ENCODE data around the gene THEMIS. TPM values are rescaled to one million over a fixed set of nuclear protein-coding genes. Genes with fewer than 3 reads are reported as not detected.
A peak's percentile ranks its signal among the peaks of the same experiment; 100 is the strongest.

Gene THEMIS
- total RNA-seq, 1 donor from 2014 or later, result 0.07 TPM

- Mint-ChIP-seq H3K4me3 (ENCODE audit: unreplicated experiment) (no peak overlapping the region), H3K9me3 (ENCODE audit: unreplicated experiment) (no peaks in the 10 kb centered on the region), H3K4me1 (ENCODE audit: low read depth, unreplicated experiment) (peaks cover 30% of the 10 kb centered on the region), H3K27ac (ENCODE audit: unreplicated experiment) (no peak overlapping the region), H3K27me3 (ENCODE audit: low read depth, unreplicated experiment) (no peaks in the 10 kb centered on the region), H3K36me3 (ENCODE audit: low read depth, unreplicated experiment) (peaks cover 2% of the 10 kb centered on the region)
- Histone ChIP-seq H3K4me1 (ENCODE audit: insufficient read depth, low read length) (no peaks in the 10 kb centered on the region), H3K9ac (ENCODE audit: low read length) (no peak overlapping the region), H3K79me2 (ENCODE audit: insufficient read depth, low read length) (no peaks in the 10 kb centered on the region), H3K4me3 (ENCODE audit: insufficient read depth, low read depth, low read length) (no peak overlapping the region), H3K36me3 (ENCODE audit: insufficient read depth, low read length) (no peaks in the 10 kb centered on the region), H3K27me3 (ENCODE audit: insufficient read depth, low read length) (no peaks in the 10 kb centered on the region), H4K20me1 (ENCODE audit: insufficient read depth, low read length) (no peaks in the 10 kb centered on the region), H3K27ac (ENCODE audit: low read depth, low read length) (no peak overlapping the region), H2AFZ (ENCODE audit: low read depth, low read length) (no peak overlapping the region), H3K9me3 (ENCODE audit: insufficient read depth, low read depth, low read length) (no peaks in the 10 kb centered on the region), H3K4me2 (ENCODE audit: low read length) (no peak overlapping the region)
- TF ChIP-seq, protein P1, sequence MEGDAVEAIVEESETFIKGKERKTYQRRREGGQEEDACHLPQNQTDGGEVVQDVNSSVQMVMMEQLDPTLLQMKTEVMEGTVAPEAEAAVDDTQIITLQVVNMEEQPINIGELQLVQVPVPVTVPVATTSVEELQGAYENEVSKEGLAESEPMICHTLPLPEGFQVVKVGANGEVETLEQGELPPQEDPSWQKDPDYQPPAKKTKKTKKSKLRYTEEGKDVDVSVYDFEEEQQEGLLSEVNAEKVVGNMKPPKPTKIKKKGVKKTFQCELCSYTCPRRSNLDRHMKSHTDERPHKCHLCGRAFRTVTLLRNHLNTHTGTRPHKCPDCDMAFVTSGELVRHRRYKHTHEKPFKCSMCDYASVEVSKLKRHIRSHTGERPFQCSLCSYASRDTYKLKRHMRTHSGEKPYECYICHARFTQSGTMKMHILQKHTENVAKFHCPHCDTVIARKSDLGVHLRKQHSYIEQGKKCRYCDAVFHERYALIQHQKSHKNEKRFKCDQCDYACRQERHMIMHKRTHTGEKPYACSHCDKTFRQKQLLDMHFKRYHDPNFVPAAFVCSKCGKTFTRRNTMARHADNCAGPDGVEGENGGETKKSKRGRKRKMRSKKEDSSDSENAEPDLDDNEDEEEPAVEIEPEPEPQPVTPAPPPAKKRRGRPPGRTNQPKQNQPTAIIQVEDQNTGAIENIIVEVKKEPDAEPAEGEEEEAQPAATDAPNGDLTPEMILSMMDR (IDR thresholded peaks at IDR 0.05; ENCODE audit: insufficient read depth, low read depth, low read length), result no peak
- TF ChIP-seq EZH2 (IDR thresholded peaks at IDR 0.05; ENCODE audit: insufficient read depth, low read length), result no peak
- FAIRE-seq (no peak), DNase-seq (ENCODE audit: low read depth) (no peak)
These were observed 46.8 kb downstream of the THEMIS start for GRCh38 chr6:127854009-127854408.

DNA sequence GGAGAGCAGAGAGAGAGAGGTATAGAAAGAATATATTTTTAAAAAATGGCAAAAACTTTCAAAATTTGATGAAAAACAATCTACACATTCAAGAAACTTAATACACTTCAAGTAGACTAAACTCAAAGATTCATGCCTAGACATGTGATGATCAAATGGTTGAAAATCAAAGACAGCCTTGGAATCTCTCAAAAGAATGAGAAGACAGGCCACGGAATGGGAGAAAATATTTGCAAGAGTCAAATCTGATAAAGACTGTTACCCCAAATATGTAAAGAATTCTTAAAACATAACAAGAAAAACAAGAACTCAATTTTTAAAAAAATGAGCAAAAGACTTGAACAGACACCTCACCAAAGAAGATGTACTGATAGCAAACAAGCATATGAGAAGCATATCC, 49.7 kb downstream of the THEMIS start:
- no peak overlapping the region for H3K9ac ChIP-seq (ENCODE audit: low read length)
- no peaks in the 10 kb centered on the region for H3K4me1 ChIP-seq (ENCODE audit: insufficient read depth, low read length)
- Mint-ChIP-seq H3K4me1 (ENCODE audit: low read depth, unreplicated experiment) (peaks cover 27% of the 10 kb centered on the region), H3K4me3 (ENCODE audit: unreplicated experiment) (no peak overlapping the region), H3K27ac (ENCODE audit: unreplicated experiment) (peak overlapping the region; percentile 90), H3K27me3 (ENCODE audit: low read depth, unreplicated experiment) (no peaks in the 10 kb centered on the region), H3K9me3 (ENCODE audit: unreplicated experiment) (no peaks in the 10 kb centered on the region), H3K36me3 (ENCODE audit: low read depth, unreplicated experiment) (peaks cover 2% of the 10 kb centered on the region)
- H3K79me2 ChIP-seq (ENCODE audit: insufficient read depth, low read length), result no peaks in the 10 kb centered on the region
- no peaks in the 10 kb centered on the region for H3K36me3 ChIP-seq (ENCODE audit: insufficient read depth, low read length)
- no peak overlapping the region for H3K27ac ChIP-seq (ENCODE audit: low read depth, low read length)
- no peaks in the 10 kb centered on the region for H3K9me3 ChIP-seq (ENCODE audit: insufficient read depth, low read depth, low read length)
- H2AFZ ChIP-seq (ENCODE audit: low read depth, low read length), result no peak overlapping the region
- TF ChIP-seq, protein P1 (IDR thresholded peaks at IDR 0.05; ENCODE audit: insufficient read depth, low read depth, low read length), result no peak
- TF ChIP-seq EZH2 (IDR thresholded peaks at IDR 0.05; ENCODE audit: insufficient read depth, low read length), result no peak
- DNase-seq (ENCODE audit: low read depth) (peak; percentile 49), FAIRE-seq (no peak)
- H3K4me2 ChIP-seq (ENCODE audit: low read length), result no peak overlapping the region
- no peaks in the 10 kb centered on the region for H4K20me1 ChIP-seq (ENCODE audit: insufficient read depth, low read length)
- H3K27me3 ChIP-seq (ENCODE audit: insufficient read depth, low read length), result no peaks in the 10 kb centered on the region
- H3K4me3 ChIP-seq (ENCODE audit: insufficient read depth, low read depth, low read length), result no peak overlapping the region

DNA sequence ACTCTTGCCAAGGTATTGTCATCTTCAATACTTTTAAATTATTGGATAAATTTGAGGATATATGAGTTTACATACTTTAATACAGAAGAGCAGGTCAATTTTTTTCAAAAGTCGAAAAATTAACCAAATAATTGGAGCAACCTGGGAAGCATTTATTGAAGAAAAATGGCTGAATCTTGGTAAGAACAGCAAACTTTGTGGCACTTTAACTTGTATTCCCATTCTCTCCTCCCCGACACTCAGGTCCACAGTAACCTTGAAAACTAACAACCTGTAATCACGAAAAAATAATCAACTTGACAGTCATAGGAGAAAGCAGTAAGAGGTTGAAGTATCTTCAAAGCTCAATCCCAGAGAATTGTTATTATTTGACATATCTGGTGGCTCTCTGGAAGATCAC, 55.6 kb downstream of the THEMIS start:
- H3K27me3 ChIP-seq (ENCODE audit: insufficient read depth, low read length), result no peaks in the 10 kb centered on the region
- Mint-ChIP-seq H3K4me1 (ENCODE audit: low read depth, unreplicated experiment) (peaks cover 9% of the 10 kb centered on the region), H3K27me3 (ENCODE audit: low read depth, unreplicated experiment) (no peaks in the 10 kb centered on the region), H3K4me3 (ENCODE audit: unreplicated experiment) (no peak overlapping the region), H3K9me3 (ENCODE audit: unreplicated experiment) (no peaks in the 10 kb centered on the region), H3K36me3 (ENCODE audit: low read depth, unreplicated experiment) (peaks cover 2% of the 10 kb centered on the region), H3K27ac (ENCODE audit: unreplicated experiment) (no peak overlapping the region)
- no peaks in the 10 kb centered on the region for H3K4me1 ChIP-seq (ENCODE audit: insufficient read depth, low read length)
- no peak overlapping the region for H3K27ac ChIP-seq (ENCODE audit: low read depth, low read length)
- FAIRE-seq, result no peak
- no peak overlapping the region for H3K9ac ChIP-seq (ENCODE audit: low read length)
- no peak overlapping the region for H3K4me3 ChIP-seq (ENCODE audit: insufficient read depth, low read depth, low read length)
- no peak overlapping the region for H3K4me2 ChIP-seq (ENCODE audit: low read length)
- no peak overlapping the region for H2AFZ ChIP-seq (ENCODE audit: low read depth, low read length)
- TF ChIP-seq EZH2 (IDR thresholded peaks at IDR 0.05; ENCODE audit: insufficient read depth, low read length), result no peak
- TF ChIP-seq, protein P1 (IDR thresholded peaks at IDR 0.05; ENCODE audit: insufficient read depth, low read depth, low read length), result no peak
- no peak for DNase-seq (ENCODE audit: low read depth)
- no peaks in the 10 kb centered on the region for H3K79me2 ChIP-seq (ENCODE audit: insufficient read depth, low read length)
- no peaks in the 10 kb centered on the region for H3K36me3 ChIP-seq (ENCODE audit: insufficient read depth, low read length)
- no peaks in the 10 kb centered on the region for H4K20me1 ChIP-seq (ENCODE audit: insufficient read depth, low read length)
- no peaks in the 10 kb centered on the region for H3K9me3 ChIP-seq (ENCODE audit: insufficient read depth, low read depth, low read length)

All from astrocyte (in vitro differentiated cells and primary cell).